GM18517 (cell line): ENCODE data around the gene NDRG4.

Experiments used
- ATAC-seq: cut with Tn5 transposase; IDR thresholded peaks from one replicate; pipeline ENCODE4 v1.9.1; 2021; ENCODE audit warnings: mild to moderate bottlenecking, moderate library complexity; ENCODE audit not compliant: unreplicated experiment

NDRG4 gene

GRCh38 chr16:58508671-58509251, 8.8 kb downstream of the NDRG4 start:
- no peak for ATAC-seq

GRCh38 chr16:58509256-58510096, 9.5 kb downstream of the NDRG4 start:
- ATAC-seq, result no peak

- no peak for ATAC-seq
Measured at GRCh38 chr16:58510097-58510775, 10.3 kb downstream of the NDRG4 start.

- ATAC-seq, result no peak
Measured at GRCh38 chr16:58510776-58511628, 11.1 kb downstream of the NDRG4 start.

- peak; percentile 43 for ATAC-seq
Measured at GRCh38 chr16:58511933-58512815, 12.2 kb downstream of the NDRG4 start.

- no peak for ATAC-seq
Measured at GRCh38 chr16:58513874-58514273, 13.9 kb downstream of the NDRG4 start.

- ATAC-seq, result peak; percentile 52
Measured at GRCh38 chr16:58515125-58515870, 15.4 kb downstream of the NDRG4 start, which contains the start of gene SETD6. Gene SETD6 (plus strand): TSS chr16:58515517. CDS start chr16:58515538, 21 bp downstream.

- peak; percentile 23 for ATAC-seq
Measured at GRCh38 chr16:58515871-58516767, 16.2 kb downstream of the NDRG4 start.

- no peak for ATAC-seq
Measured at GRCh38 chr16:58516768-58517107, 16.8 kb downstream of the NDRG4 start.

- ATAC-seq, result peak; percentile 42
Measured at GRCh38 chr16:58518083-58518979, 18.4 kb downstream of the NDRG4 start.

- ATAC-seq, result no peak
Measured at GRCh38 chr16:58518980-58519368, 19.0 kb downstream of the NDRG4 start.

GRCh38 chr16:58519707-58520106, 19.8 kb downstream of the NDRG4 start:
- no peak for ATAC-seq

- ATAC-seq, result no peak
Measured at GRCh38 chr16:58530179-58530578, 30.2 kb downstream of the NDRG4 start.

GRCh38 chr16:58532414-58532813, 32.5 kb downstream of the NDRG4 start:
- no peak for ATAC-seq

GRCh38 chr16:58533751-58534470, 34.0 kb downstream of the NDRG4 start:
- no peak for ATAC-seq

- no peak for ATAC-seq
Measured at GRCh38 chr16:58535100-58535499, 35.2 kb downstream of the NDRG4 start.

- no peak for ATAC-seq
Measured at GRCh38 chr16:58536278-58536677, 36.3 kb downstream of the NDRG4 start.
